HG02798 (cell line): ENCODE data around the gene ST6GAL2.

Source experiments
- ATAC-seq: cut with Tn5 transposase; IDR thresholded peaks from one replicate; pipeline ENCODE4 v1.9.1; 2021; ENCODE audit warnings: mild to moderate bottlenecking; ENCODE audit not compliant: unreplicated experiment, poor library complexity

ST6GAL2 gene

DNA sequence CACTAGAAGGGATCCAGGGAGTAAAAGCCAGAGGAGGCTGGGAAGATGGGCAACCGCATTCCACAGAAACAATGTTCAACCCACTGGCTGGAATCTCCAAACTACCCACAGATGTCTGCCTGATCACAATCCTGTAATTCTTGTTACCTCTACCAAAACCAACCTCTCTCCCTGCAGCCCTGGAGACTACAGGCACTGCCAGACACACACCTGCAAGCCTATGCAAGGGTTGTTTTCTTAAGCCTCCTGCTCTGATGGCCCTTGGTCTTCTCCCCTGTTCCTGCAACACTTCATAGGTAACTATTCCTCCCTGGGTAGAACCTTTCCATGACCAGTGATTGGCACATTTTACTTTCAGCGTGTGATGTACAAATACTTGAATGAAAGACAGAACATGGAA is 21.9 kb downstream of the ST6GAL2 start:
- no peak for ATAC-seq

DNA sequence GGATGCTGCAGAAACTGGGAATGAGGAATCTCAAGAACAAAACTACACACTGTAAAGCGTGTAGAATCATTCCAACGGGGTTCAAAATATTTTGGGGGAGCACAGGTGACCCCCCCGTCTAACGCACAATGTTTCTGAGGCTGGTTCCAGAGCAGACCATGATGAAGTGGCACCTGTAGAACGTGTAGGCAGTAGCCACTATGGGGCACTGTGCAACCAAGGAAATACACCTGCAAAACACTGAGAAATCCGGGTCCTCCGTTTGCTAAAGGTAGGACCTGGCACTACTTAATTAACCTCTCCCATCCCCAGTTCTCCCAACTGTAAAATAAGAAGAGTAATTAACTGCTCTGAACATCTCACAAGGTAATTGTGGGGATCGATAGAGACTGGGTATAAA is 22.6 kb downstream of the ST6GAL2 start:
- ATAC-seq = no peak

DNA sequence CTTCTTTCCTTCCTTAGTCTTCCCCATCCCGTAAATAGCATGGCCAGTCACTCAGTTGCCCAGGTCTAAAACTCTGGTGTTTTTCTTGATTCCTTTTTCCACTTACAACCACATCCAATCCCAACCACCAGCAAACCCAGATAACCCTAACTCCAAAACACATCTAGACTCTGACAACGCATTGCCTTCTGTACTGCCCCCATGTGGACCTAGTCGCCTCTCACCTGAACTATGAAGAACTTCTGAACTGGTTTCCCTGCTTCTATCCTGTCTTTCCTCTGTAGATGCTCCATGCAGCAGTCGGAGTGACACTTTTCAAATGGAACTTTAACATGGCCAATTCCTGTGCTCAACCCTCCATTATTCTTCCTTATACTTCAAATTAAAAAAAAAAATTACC is 26.5 kb downstream of the ST6GAL2 start:
- no peak for ATAC-seq

DNA sequence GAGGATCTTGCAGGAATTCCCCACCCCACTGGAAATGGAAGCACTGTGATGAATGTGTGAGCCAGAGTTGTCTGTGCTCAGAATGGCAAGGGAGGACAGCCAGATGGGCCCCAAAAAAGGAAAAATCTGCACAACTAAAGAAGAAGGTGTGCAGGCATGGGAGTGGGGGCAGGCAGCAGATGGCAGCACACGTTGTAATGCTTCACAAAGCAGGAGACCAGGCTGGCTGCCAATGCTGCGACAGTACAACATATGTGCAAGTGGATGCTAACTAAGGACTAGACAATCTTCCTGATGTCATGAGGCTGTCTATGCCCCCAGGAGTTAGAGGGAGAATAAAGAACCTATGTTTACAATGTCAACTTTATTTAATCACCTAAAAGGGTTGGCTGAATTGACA is 27.2 kb downstream of the ST6GAL2 start:
- no peak for ATAC-seq

DNA sequence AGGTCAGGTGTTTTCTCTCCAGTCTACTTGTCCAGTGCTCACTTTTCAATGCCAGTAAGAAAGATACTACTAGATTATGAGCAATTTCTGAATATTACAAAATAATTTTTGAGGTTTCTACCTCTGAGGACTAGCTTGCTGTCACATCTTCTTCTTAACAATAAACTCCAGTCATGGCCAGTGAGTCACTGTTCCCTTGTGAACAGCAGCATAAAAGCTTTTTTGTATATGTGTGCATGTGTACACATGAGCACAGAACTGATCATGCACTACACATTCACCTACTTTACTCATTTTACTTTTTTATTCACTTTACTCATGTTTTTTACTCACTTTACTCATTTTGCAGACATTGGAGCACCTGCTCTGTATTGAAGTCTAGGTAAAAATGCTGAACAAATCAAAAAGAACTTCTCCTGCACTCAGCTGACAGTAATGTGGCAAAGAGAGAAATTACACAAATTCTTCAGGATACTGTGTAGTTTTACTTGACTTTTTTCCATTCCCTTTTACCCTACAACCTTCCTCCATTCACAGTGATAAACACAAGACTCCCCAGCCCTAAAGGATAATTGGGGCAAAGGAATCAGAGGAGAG is 28.0 kb downstream of the ST6GAL2 start:
- ATAC-seq = no peak

DNA sequence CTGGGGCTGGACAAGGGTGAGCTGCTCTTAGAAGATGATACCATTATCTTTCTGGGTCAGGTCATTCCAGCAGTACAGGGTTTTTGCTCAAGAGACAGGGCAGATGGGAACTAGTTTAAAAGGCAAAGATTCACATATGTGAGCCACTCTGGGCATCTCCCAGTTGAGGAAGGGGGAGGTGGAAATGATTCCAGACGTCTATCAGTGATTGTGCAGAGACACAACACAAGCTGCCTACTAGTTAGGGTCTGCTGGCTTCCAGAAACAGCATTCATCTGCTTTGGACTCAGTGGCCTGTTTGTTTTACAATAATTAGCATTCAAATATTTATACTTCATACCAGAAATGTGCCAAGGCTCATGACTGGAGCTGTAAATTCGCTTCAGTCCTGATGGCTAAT is 32.3 kb downstream of the ST6GAL2 start:
- ATAC-seq = no peak

DNA sequence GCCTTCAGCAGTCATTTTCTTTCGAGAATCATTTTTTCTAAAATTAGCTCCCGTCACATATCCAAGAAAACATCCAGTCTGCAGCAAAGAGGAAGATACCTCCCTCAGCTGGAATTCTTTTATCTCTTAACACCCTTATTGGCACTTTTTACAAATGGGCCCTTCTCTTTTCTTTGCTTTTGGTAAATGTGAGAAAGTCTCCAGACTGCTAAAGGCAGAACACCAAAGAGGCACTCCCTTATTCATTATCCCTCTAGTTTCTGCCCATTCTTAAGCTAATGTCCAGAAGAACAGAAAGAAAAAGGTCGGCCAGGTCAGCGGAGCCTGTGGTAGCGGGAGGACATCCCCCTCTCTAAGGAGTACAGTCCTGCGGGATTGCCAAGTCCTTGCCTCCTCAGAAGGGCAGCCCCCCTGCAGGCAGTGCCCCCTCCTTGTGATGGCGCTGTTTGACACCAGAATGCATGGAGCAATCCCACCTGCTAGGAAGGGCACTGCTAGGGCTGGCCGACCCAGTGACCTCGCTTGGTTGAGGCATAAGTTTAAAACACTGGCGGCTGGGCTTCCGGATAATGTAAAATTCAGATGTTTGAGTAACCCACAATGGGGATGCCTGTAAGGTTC is 34.0 kb downstream of the ST6GAL2 start:
- ATAC-seq = no peak

DNA sequence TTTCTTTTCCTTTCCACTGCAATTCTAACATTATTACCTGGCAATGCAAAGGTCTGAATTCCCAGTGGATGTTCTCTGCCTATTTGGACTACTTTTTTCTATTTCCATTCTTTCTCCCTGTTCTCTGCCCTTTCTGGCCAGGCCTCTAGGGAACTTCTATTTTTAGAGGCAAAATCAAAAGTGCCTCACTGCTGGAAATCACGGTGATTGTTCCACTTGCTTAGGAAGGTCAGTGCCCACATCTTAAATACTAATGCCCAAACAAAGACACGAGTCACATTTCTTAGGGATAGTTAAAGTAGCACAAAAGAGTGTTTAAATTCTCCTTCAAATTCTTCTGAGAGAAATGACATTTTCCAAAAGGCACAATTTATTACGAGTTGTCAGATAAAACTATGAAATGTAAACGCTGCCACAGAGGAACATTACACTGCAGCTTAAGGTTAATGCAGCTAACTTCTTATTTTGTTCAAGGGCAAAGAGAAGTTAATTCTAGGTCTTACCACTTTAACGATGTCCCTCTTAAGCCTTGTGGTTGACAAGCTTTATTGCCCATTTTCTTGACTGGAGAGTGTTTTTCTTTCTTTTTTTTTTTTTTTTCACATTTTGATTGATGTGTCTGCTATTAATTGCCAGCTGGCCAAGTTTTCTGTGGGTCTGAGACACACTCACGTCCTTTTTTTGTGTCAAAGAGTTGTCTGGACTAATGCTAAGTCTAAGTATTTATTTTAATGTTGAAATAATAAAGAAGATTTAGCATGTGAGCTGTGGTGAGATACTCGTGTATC is 34.7 kb downstream of the ST6GAL2 start:
- no peak for ATAC-seq

DNA sequence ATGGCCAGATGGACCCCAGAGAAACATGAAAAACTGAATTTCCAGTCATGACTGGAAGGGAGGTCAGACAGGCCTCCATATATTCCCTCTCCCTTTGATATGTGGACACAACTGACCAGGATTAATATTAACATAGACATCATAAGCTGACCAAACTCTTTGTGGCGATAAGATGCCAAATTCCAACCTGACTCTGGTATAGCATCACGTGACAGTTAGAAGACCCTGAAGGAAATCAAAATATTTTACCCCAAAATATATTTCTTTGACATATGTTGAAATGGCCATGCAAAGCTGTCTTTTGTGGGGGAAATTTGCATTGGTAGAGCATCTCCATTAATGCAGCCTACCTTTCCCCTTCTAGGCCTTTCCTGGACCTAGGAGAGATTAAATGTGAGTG is 36.7 kb downstream of the ST6GAL2 start:
- no peak for ATAC-seq

DNA sequence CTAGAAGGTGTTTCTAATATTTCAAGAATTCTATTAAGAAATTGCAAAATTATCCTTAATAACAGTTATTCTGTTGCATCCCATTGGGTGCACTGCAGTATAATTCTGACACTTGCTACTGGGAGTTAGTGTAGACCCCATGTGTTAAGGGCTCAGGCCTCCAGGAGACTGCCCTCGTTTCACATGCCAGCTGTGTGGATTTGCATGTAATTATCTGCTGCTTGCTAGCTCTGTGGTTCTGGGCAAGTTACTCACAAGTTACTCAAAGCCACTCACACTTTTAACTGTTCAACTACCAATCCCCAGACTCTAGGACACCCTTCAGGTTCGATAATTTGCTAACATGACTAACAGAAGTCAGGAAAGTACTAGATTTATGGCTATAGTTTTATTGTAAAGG is 38.6 kb downstream of the ST6GAL2 start:
- ATAC-seq = no peak

DNA sequence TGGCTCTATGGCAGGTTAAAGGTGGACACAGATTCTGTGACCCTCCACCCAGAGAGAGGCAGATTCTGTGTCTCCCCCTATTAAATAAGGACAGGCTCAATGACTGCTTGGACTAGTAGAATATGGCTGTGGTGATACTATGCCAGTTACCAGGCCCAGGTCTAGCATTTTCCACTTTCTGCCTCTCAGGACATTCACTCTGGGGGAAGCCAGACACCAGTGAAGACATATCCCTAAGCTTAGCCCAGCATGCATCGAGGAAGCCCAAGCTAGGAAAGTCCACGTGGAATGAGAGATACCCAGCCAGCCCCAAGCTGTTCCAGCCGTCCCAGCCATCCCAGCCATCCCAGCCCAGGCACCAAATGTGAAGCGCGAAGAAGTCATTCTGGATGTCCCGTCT is 40.3 kb downstream of the ST6GAL2 start:
- no peak for ATAC-seq

DNA sequence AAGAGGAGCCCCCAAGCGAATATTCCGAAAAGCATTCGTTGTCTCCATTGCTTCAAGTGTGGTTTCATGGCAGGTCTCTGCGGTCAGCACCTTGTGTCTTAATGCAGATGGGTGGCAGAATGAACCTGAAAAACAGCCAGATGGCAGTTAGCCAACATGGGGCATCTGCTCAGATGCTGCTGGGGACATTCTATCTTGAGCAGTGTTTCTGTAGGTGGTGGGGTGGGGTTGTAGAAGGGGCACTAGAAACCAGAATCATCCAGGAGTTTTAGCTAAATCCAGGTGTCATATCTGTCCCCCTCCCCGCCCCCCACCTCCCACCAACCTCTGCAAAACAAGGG is 42.1 kb downstream of the ST6GAL2 start:
- ATAC-seq = no peak

DNA sequence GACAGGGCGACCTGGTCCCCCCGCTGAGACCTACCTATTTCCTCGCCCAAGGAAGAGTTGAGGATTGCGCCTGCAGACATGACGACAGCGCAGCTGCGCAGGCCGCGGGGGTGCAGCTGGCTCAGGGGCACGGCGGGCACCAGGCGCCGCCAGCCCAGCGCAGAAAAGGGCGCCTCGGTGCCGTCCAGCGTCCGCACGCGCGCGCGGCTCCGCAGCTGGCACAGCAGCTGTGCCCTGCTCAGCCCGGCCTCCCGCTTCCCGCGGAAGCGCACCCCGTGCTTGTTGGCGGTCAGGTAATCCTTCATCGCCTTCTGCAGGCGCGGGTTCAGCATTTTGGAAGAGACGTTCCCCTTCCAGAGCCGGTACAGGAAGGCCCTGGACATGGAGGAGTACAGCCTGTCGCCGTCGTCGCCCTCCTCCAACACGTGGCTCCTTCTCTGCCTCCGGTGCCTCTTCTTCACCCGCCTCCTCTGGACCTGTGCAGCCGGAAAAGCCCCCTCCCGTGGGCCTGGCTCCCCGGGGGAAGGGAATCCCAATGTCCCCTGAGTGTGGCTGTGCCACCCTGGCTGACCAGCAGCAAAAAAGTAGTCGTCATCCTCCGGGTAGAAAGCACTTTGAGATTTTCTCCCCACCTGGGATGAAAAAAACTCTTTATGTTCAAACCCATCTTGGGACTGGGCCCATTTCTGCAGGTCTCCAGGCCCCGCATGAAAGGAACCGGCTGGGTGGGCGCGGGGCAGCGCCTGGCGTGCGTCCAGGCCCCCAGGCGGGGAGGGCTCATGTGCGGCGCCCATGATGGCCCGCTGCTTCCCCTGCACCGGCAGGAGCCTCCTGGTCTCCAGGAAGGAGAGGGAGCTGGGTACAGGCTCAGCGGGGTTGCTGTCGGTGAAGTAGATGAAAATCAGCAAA is 42.7 kb downstream of the ST6GAL2 start:
- no peak for ATAC-seq

DNA sequence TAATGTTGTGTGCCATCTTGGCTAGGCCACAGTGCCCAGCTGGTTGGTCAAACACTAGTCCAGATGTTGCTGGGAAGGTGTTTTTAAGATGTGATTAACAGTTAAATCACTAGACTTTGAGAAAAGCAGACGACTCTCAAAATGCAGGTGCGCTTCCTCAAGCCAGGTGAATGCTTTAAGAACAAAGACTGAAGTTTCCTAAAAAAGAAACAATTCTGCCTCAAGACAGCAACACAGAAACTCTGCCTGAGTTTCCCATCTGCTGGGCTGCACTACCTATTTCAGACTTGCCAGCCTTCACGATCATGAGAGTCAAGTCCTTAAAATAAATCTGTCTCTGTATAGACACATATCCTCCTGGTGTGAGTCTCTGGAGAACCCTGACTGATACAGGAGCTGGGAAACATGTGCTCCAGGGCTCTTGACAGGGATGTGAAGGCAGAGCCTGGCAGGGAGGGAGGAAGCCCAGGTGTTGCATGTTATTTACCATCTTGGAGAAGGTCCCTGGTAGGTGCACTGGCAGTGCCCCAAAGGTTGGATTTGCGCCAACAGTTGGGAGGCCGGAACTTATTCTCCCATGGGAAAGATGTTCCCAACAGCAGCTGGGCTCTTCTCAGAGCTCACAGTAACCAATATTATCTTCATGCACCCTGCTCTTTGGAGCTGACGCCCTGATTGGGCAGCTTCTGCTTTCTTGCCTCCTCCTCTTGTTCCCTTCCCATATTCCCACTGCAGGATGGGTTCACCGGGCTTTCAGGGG is 43.9 kb downstream of the ST6GAL2 start:
- no peak for ATAC-seq

DNA sequence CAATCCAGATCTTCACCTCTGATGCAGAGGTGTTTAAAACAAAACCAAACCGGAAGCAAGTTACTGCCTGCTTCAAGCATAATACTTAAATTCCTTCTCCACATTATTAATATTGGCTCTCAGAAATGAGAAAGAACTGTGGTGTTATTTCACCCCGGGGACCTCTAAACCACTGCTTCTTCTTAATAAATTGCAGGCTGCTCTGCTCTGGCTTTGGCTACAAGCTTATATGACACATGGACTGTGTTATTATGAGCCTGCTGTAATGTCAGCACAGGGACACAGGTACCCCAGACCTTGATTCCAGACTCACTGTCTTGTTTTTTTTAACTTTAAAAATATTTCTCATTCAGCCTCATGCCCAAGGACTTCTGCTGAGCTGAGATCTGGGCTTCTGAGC is 45.1 kb downstream of the ST6GAL2 start:
- no peak for ATAC-seq

DNA sequence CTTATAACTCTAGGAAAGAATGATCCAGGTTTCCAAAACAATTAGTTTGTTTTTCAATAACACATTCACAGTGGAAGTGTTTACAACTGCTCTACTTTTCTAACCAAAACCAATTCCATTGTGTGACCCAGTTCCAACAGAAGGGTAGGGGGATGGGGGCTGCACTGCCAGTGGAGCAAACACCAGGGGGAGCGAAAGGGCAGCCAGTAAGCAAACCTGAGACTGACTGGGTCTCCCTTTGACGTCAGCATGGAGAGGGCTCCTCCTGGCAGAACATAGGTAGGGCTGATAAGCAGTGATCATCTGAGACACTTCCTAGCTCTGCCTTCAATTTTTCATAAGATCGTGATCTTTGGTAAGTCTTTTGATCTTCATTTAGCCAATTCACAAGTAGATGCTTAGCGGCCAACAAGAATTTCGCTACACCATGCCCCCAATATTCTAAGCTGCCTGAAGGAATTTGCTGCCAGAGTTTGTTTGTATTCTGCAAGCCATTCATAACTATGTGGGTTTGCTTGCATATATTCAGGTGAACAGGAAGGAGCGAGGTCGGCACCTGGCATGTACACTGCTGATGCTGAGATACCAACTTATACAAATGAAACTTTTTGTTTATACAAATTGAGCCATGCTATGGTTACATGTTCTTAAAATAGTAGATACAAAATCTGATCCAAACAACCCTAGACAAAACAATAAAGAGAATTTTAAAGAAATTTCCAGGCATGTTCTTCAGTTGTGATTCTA is 45.9 kb downstream of the ST6GAL2 start:
- no peak for ATAC-seq

DNA sequence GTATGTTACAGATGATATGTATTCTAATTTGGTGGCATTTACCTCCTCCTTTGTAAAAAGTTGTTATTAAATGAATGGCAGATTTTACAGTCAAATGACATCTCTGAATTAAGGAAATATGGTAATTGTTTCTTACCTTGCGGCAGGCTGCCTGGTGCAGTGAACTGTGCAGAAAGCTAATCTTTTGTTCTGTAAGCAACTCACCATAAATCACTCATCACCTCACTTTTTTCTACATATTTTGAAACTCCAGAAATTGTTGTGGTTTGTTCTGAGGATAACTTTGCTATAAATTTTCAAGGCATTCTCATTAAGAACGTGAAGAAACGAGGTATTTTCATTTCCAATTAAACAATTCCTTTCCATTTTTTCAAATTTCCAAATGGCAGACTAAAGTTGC is 52.7 kb downstream of the ST6GAL2 start:
- ATAC-seq = no peak

DNA sequence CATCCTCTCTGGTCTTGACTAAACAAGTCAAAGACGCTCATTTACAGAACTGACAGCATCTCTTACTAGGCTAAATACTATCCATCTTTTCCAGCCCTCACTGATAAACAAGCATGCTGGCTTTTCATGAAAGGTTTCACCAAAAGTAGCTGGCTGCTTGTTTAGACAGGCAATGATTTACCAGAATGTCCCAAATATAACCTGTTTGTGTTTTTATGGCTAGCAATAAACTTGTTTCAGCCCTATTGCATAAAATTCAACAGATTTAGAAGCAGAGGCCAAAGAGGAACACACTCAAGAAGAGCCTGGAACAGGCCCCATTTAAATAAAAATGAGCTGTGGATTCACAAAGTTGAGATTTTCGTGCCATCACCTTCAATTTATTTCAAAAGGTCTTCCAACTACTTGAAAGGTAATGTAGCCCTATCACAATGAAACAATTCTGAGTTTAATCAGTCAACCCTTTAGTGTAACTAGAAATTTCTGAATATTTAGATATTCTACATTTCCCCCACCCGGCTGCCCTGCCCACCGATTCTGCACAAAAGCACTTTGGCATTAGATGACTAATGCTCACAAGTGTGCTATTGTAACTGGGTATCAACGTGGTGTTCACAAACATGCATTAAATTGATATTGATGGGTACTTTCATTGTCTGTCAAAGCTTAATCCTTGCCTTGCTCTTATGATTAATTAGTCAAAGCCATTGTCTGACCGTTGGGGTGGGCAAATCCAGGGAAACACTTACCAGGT is 54.0 kb downstream of the ST6GAL2 start:
- no peak for ATAC-seq

DNA sequence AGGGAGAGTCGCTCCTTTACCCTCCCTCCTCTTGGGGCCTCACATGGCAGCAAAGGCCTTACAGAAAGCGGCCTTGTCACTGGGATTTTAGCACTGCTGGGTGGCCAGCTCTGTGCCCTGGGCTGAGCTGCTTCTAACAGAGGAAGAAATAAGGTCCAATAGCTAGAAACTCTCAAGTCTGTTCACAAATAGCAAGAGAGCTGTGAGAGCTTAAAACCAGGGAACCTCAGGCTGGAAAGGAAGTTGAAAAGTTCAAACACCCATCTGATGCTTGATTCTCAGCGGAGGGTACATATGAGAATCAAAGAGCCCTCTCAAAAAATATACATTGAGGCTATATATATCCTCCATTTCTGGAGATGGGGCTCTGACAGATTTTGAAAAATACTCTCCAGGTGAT is 54.7 kb downstream of the ST6GAL2 start:
- ATAC-seq = no peak
